ENCODE data around the gene SSX4. TPM values are rescaled to one million over a fixed set of nuclear protein-coding genes. Genes with fewer than 3 reads are reported as not detected.

SSX4 gene
- total RNA-seq, 1 experiment from 2014 or later: not detected

Other genes with a start within 250 kb of the SSX4 start
- 0.26 TPM in 1 of 2 replicates, not detected in the other for gene SSX5, start 186.7 kb upstream of the SSX4 start, total RNA-seq (2014; rRNA removed; shearing (Covaris generic); ENCODE audit: low replicate concordance)
- 0.51 and 1.2 TPM in 2 replicates for gene SSX1, start 128.1 kb upstream of the SSX4 start, total RNA-seq (2014; rRNA removed; shearing (Covaris generic); ENCODE audit: low replicate concordance)
- not detected in 2 replicates for gene SSX3, start 26.8 kb upstream of the SSX4 start, total RNA-seq (2014; rRNA removed; shearing (Covaris generic); ENCODE audit: low replicate concordance)
- not detected in 2 replicates for gene SSX4B, start 28.4 kb downstream of the SSX4 start, total RNA-seq (2014; rRNA removed; shearing (Covaris generic); ENCODE audit: low replicate concordance)
- 2.5 TPM in 1 of 2 replicates, not detected in the other for gene SLC38A5, start 86.7 kb downstream of the SSX4 start, total RNA-seq (2014; rRNA removed; shearing (Covaris generic); ENCODE audit: low replicate concordance)
- 126 and 139 TPM in 2 replicates for gene FTSJ1, start 92.7 kb downstream of the SSX4 start, total RNA-seq (2014; rRNA removed; shearing (Covaris generic); ENCODE audit: low replicate concordance)
- gene PORCN, start 125.5 kb downstream of the SSX4 start, total RNA-seq (2014; rRNA removed; shearing (Covaris generic); ENCODE audit: low replicate concordance): 149 and 151 TPM in 2 replicates
- 66.8 and 118 TPM in 2 replicates for gene EBP, start 138.3 kb downstream of the SSX4 start, total RNA-seq (2014; rRNA removed; shearing (Covaris generic); ENCODE audit: low replicate concordance)
- 1.6 and 2.8 TPM in 2 replicates for gene TBC1D25, start 156.2 kb downstream of the SSX4 start, total RNA-seq (2014; rRNA removed; shearing (Covaris generic); ENCODE audit: low replicate concordance)
- 143 and 168 TPM in 2 replicates for gene RBM3, start 190.9 kb downstream of the SSX4 start, total RNA-seq (2014; rRNA removed; shearing (Covaris generic); ENCODE audit: low replicate concordance)
- 70.4 and 125 TPM in 2 replicates for gene WDR13, start 214.0 kb downstream of the SSX4 start, total RNA-seq (2014; rRNA removed; shearing (Covaris generic); ENCODE audit: low replicate concordance)

Data from Caki2 (cell line).